Activated CD8-positive, alpha-beta memory T cell treated with anti-CD3 and anti-CD28 coated beads, Interleukin-2, amount 50 U/mL, for 24 hours (primary cell): ENCODE measurements around the gene FOXD3.

Source experiments
- DNase-seq: peaks from one replicate; pipeline ENCODE4 v3.0.0-alpha.2; 2020; ENCODE audit errors: extremely low read depth

Gene FOXD3

GRCh38 chr1:63362073-63362472 is 39.7 kb downstream of the FOXD3 start:
- no peak for DNase-seq

- no peak for DNase-seq
These were observed 40.2 kb downstream of the FOXD3 start for GRCh38 chr1:63362578-63362977.

- no peak for DNase-seq
These were observed 40.6 kb downstream of the FOXD3 start for GRCh38 chr1:63363014-63363413.

- no peak for DNase-seq
These were observed 44.5 kb downstream of the FOXD3 start for GRCh38 chr1:63366908-63367214.

GRCh38 chr1:63367215-63368103 is 45.1 kb downstream of the FOXD3 start, which contains the start of gene ALG6:
Gene ALG6 (plus strand): TSS chr1:63367627. CDS start chr1:63370978, 3,351 bp downstream.
- peak; percentile 77 for DNase-seq

GRCh38 chr1:63368131-63368530 is 45.8 kb downstream of the FOXD3 start:
- no peak for DNase-seq
